PFSK-1 (cell line): Measurements from ENCODE around the gene DNAH17.

Experiments used
- FOXP2 ChIP-seq: optimal IDR thresholded peaks from 2 replicates; pipeline ENCODE3; 2011; ENCODE audit warnings: borderline replicate concordance, control low read depth, inconsistent platforms; ENCODE audit not compliant: insufficient read depth; ENCODE audit errors: extremely low read length, extremely low read depth
- POLR2AphosphoS5 ChIP-seq: IDR thresholded peaks from 2 replicates; pipeline ENCODE4 v1.6.1; 2012; ENCODE audit warnings: low read depth, mild to moderate bottlenecking, control low read depth, low read length, moderate library complexity
- SIN3A ChIP-seq: IDR thresholded peaks from 2 replicates; pipeline ENCODE4 v1.6.1; 2012; ENCODE audit warnings: mild to moderate bottlenecking, low read length, moderate library complexity, borderline replicate concordance; ENCODE audit not compliant: insufficient read depth
- TAF1 ChIP-seq: IDR thresholded peaks from 2 replicates; pipeline ENCODE4 v1.6.1; 2012; ENCODE audit warnings: low read length, control low read depth, borderline replicate concordance; ENCODE audit not compliant: insufficient read depth
- TF ChIP-seq, protein P1 (sequence below), 2 experiments: IDR thresholded peaks; 2 replicates each; pipeline versions ENCODE4 v1.6.1 to v1.8.0; 2011 to 2012; ENCODE audit warnings: low read depth in 2 of 2, low read length in 2 of 2, control low read depth in 1 of 2, inconsistent platforms in 1 of 2, mild to moderate bottlenecking in 1 of 2, moderate library complexity in 1 of 2; ENCODE audit not compliant: insufficient read depth in 1 of 2

Gene DNAH17

GRCh38 chr17:78541488-78542206, 35.5 kb downstream of the DNAH17 start:
- TF ChIP-seq FOXP2, result no peak
- no peak for TF ChIP-seq TAF1
- TF ChIP-seq POLR2AphosphoS5, result no peak
- no peak for TF ChIP-seq SIN3A
- TF ChIP-seq, protein P1, sequence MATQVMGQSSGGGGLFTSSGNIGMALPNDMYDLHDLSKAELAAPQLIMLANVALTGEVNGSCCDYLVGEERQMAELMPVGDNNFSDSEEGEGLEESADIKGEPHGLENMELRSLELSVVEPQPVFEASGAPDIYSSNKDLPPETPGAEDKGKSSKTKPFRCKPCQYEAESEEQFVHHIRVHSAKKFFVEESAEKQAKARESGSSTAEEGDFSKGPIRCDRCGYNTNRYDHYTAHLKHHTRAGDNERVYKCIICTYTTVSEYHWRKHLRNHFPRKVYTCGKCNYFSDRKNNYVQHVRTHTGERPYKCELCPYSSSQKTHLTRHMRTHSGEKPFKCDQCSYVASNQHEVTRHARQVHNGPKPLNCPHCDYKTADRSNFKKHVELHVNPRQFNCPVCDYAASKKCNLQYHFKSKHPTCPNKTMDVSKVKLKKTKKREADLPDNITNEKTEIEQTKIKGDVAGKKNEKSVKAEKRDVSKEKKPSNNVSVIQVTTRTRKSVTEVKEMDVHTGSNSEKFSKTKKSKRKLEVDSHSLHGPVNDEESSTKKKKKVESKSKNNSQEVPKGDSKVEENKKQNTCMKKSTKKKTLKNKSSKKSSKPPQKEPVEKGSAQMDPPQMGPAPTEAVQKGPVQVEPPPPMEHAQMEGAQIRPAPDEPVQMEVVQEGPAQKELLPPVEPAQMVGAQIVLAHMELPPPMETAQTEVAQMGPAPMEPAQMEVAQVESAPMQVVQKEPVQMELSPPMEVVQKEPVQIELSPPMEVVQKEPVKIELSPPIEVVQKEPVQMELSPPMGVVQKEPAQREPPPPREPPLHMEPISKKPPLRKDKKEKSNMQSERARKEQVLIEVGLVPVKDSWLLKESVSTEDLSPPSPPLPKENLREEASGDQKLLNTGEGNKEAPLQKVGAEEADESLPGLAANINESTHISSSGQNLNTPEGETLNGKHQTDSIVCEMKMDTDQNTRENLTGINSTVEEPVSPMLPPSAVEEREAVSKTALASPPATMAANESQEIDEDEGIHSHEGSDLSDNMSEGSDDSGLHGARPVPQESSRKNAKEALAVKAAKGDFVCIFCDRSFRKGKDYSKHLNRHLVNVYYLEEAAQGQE (IDR thresholded peaks at IDR 0.05; ENCODE audit: insufficient read depth in 1 of 2, low read depth in 2 of 2, low read length in 2 of 2), result no peak

GRCh38 chr17:78539781-78540180, 37.4 kb downstream of the DNAH17 start:
- TF ChIP-seq SIN3A (no peak), POLR2AphosphoS5 (no peak), FOXP2 (no peak), TAF1 (no peak)
- TF ChIP-seq, protein P1 (IDR thresholded peaks at IDR 0.05; ENCODE audit: insufficient read depth in 1 of 2, low read depth in 2 of 2, low read length in 2 of 2), result no peak

GRCh38 chr17:78538033-78538776, 39.0 kb downstream of the DNAH17 start:
- no peak for TF ChIP-seq POLR2AphosphoS5
- TF ChIP-seq SIN3A, result no peak
- TF ChIP-seq FOXP2, result no peak
- no peak for TF ChIP-seq TAF1
- TF ChIP-seq, protein P1 (IDR thresholded peaks at IDR 0.05; ENCODE audit: insufficient read depth in 1 of 2, low read depth in 2 of 2, low read length in 2 of 2), result no peak

GRCh38 chr17:78537217-78537860, 39.9 kb downstream of the DNAH17 start:
- TF ChIP-seq, protein P1 (IDR thresholded peaks at IDR 0.05; ENCODE audit: insufficient read depth in 1 of 2, low read depth in 2 of 2, low read length in 2 of 2), result no peak
